SK-MEL-5 (cell line): ENCODE results near the gene ASTE1. TPM values are rescaled to one million over a fixed set of nuclear protein-coding genes. Genes with fewer than 3 reads are reported as not detected.
"Not testable (repeated sequence)": the region's sequence is repeated elsewhere in the genome, so short reads cannot be mapped to it uniquely, and the experiment has no call there.

Experiments
- DNase-seq: peaks from one replicate; pipeline ENCODE4 v3.0.0-alpha.2; 2016; ENCODE audit warnings: low read depth, low spot score
- in situ Hi-C: cut with HindIII; loops from 2 replicates; pipeline ENCODE4 v1.10.0; 2016; ENCODE audit warnings: low sequenced_read_pairs, high pct_unique_total_duplicates, low pct_unique_long_range_greater_than_20kb
- polyA plus RNA-seq, 2 experiments: library from polyadenylated mRNA; depleted of rRNA; stranded (reverse); fragments of >200 nt; gene quantifications; 2 replicates each; pipeline ENCODE4 v1.2.3, GENCODE V29; 2015
- total RNA-seq: library from RNA; depleted of rRNA; stranded (reverse); fragments of >200 nt; shearing (Covaris generic); gene quantifications from 2 replicates; pipeline ENCODE4 v1.2.3, GENCODE V29; 2014; rRNA removed

ASTE1 gene
- 4.7 and 8.2 TPM in 2 replicates for total RNA-seq
- polyA plus RNA-seq (2015; cell fraction: cytosol; rRNA removed), result 4.8 and 5.2 TPM in 2 replicates
- polyA plus RNA-seq (2015; cell fraction: nucleus; rRNA removed), result 13.0 and 14.3 TPM in 2 replicates

GRCh38 chr3:131026321-131027151 is at the start of gene ASTE1, which contains the start of gene NEK11:
ASTE1 (minus strand) TSS chr3:131026825; CDS start chr3:131025306, 1,519 bp downstream.
NEK11 (plus strand) TSS chr3:131026877; CDS start chr3:131029709, 2,832 bp downstream.
- in situ Hi-C loops, result no loop called here
- peak; percentile 86 for DNase-seq

GRCh38 chr3:131075632-131076328 is 49.2 kb upstream of the ASTE1 start:
- no peak for DNase-seq
- in situ Hi-C loops, result no loop called here

- DNase-seq, result peak; percentile 23
- in situ Hi-C loops, result no loop called here
Measured at GRCh38 chr3:131072845-131073244, 46.2 kb upstream of the ASTE1 start.

GRCh38 chr3:131072099-131072559 is 45.5 kb upstream of the ASTE1 start:
- DNase-seq, result no peak
- in situ Hi-C loops, result no loop called here

- in situ Hi-C loops, result no loop called here
- DNase-seq, result no peak
Measured at GRCh38 chr3:131067983-131068382, 41.4 kb upstream of the ASTE1 start.

GRCh38 chr3:131053043-131053859 is 26.6 kb upstream of the ASTE1 start:
- peak; percentile 17 for DNase-seq

GRCh38 chr3:131050001-131050400 is 23.4 kb upstream of the ASTE1 start:
- in situ Hi-C loops, result no loop called here

More at GRCh38 chr3:131053043-131053859, 26.6 kb upstream of the ASTE1 start:
- in situ Hi-C loops, result no loop called here

GRCh38 chr3:131048030-131048429 is 21.4 kb upstream of the ASTE1 start:
- in situ Hi-C loops, result no loop called here
- DNase-seq, result no peak

More at GRCh38 chr3:131050001-131050400, 23.4 kb upstream of the ASTE1 start:
- no peak for DNase-seq

GRCh38 chr3:131047582-131047981 is 21.0 kb upstream of the ASTE1 start:
- DNase-seq, result peak; percentile 18
- in situ Hi-C loops, result no loop called here

GRCh38 chr3:131042271-131042985 is 15.8 kb upstream of the ASTE1 start:
- DNase-seq, in situ Hi-C loops: not testable (repeated sequence)

GRCh38 chr3:131038326-131038725 is 11.7 kb upstream of the ASTE1 start:
- in situ Hi-C loops, result no loop called here
- no peak for DNase-seq

- in situ Hi-C loops, result no loop called here
- DNase-seq, result no peak
Measured at GRCh38 chr3:131036986-131037385, 10.4 kb upstream of the ASTE1 start.

GRCh38 chr3:131036200-131036816 is 9.7 kb upstream of the ASTE1 start:
- in situ Hi-C loops, result no loop called here

GRCh38 chr3:131033480-131034080 is 7.0 kb upstream of the ASTE1 start:
- peak; percentile 63 for DNase-seq
- in situ Hi-C loops, result no loop called here

More at GRCh38 chr3:131036200-131036816, 9.7 kb upstream of the ASTE1 start:
- DNase-seq, result no peak

- in situ Hi-C loops, result no loop called here
- DNase-seq, result no peak
Measured at GRCh38 chr3:131031660-131032059, 5.0 kb upstream of the ASTE1 start.

GRCh38 chr3:131028844-131029243 is 2.2 kb upstream of the ASTE1 start:
- in situ Hi-C loops, result no loop called here
- DNase-seq, result no peak
